Measurements from ENCODE around the gene YWHAB. TPM values are rescaled to one million over a fixed set of nuclear protein-coding genes. Genes with fewer than 3 reads are reported as not detected.

Gene YWHAB
- total RNA-seq, 4 donors from 2014 or later, result 121 to 140 (median 130) TPM

GRCh38 chr20:44849703-44850102 is 35.8 kb upstream of the YWHAB start:
- WGBS, result 85% methylated on average over 1 of the region's 1 CpG
- no peak overlapping the region for H3K27ac ChIP-seq (replicated peaks in 1 of 4)
- H3K36me3 ChIP-seq, result no peaks in the 10 kb centered on the region
- peak; percentile 7 for DNase-seq (ENCODE audit: extremely low spot score)
- intact Hi-C loops (cut with DNase I), result no loop called here
- peaks cover 0 to 5% (median 0%) of the 10 kb centered on the region in 4 donors for H3K27me3 ChIP-seq
- H3K9me3 ChIP-seq, result no peaks in the 10 kb centered on the region
- TF ChIP-seq POLR2AphosphoS5 (IDR thresholded peaks at IDR 0.05), result no peak
- TF ChIP-seq POLR2A (IDR thresholded peaks at IDR 0.05; ENCODE audit: low read depth), result no peak
- TF ChIP-seq, protein P1, sequence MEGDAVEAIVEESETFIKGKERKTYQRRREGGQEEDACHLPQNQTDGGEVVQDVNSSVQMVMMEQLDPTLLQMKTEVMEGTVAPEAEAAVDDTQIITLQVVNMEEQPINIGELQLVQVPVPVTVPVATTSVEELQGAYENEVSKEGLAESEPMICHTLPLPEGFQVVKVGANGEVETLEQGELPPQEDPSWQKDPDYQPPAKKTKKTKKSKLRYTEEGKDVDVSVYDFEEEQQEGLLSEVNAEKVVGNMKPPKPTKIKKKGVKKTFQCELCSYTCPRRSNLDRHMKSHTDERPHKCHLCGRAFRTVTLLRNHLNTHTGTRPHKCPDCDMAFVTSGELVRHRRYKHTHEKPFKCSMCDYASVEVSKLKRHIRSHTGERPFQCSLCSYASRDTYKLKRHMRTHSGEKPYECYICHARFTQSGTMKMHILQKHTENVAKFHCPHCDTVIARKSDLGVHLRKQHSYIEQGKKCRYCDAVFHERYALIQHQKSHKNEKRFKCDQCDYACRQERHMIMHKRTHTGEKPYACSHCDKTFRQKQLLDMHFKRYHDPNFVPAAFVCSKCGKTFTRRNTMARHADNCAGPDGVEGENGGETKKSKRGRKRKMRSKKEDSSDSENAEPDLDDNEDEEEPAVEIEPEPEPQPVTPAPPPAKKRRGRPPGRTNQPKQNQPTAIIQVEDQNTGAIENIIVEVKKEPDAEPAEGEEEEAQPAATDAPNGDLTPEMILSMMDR (IDR thresholded peaks at IDR 0.05), result no peak
- H3K4me3 ChIP-seq, result no peak overlapping the region
- H3K4me1 ChIP-seq, result no peaks in the 10 kb centered on the region

DNA sequence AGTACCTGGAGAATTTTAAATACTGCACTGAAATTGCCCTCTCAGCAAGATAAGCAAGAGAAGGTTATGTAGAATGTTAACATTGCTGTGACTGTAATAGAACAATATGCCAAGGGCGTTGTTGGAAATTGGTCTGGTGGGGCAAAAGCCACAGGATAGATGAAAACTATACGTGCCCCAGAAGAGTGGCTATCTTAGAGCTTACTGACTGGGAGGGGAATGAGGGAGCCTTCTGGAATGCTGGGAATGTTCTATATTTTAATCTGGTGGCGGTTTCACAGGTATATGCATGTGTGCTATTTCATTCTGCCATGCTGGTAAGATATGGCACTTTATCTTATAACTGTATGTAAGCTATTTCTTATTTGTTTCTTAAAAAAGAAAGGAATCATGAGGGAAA is 35.2 kb upstream of the YWHAB start:
- H3K27me3 ChIP-seq, result peaks cover 0 to 3% (median 0%) of the 10 kb centered on the region in 4 donors
- DNase-seq (ENCODE audit: extremely low spot score), result peak; percentile 53
- TF ChIP-seq POLR2A (IDR thresholded peaks at IDR 0.05; ENCODE audit: low read depth) (no peak), POLR2AphosphoS5 (IDR thresholded peaks at IDR 0.05) (no peak), EP300 (IDR thresholded peaks at IDR 0.05) (no peak)
- TF ChIP-seq, protein P1 (IDR thresholded peaks at IDR 0.05), result no peak
- no peak overlapping the region for H3K27ac ChIP-seq (replicated peaks in 1 of 4)
- no peak overlapping the region for H3K4me3 ChIP-seq
- H3K4me1 ChIP-seq, result no peaks in the 10 kb centered on the region
- no peaks in the 10 kb centered on the region for H3K9me3 ChIP-seq
- H3K36me3 ChIP-seq, result no peaks in the 10 kb centered on the region
- intact Hi-C loops (cut with DNase I), result no loop called here
- 79% methylated on average over 3 of the region's 3 CpGs for WGBS

DNA sequence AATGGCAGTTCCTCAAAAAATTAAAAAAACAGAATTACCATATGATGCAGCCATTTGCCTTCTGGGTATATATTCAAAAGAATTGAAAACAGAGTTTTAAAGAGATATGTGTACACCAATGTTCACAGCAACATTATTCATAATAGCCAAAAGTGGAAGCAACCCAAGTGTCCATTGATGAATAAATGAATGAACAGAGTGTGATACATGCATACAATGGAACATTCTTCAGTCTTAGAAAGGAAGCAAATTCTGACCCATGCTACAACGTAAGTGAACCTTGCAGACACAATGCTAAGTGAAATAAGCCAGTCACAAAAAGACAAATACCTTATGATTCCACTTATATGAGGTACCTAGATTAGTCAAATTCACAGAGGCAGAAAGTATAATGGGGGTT is 34.7 kb upstream of the YWHAB start:
- intact Hi-C loops (cut with DNase I), result no loop called here
- Histone ChIP-seq H3K4me3 (no peak overlapping the region), H3K9me3 (no peaks in the 10 kb centered on the region), H3K4me1 (no peaks in the 10 kb centered on the region), H3K27me3 (no peaks in the 10 kb centered on the region), H3K27ac (replicated peaks in 1 of 4) (no peak overlapping the region), H3K36me3 (no peaks in the 10 kb centered on the region)
- 78% methylated on average over 1 of the region's 1 CpG for WGBS
- DNase-seq (ENCODE audit: extremely low spot score), result peak; percentile 60
- TF ChIP-seq, protein P1 (IDR thresholded peaks at IDR 0.05), result no peak
- no peak for TF ChIP-seq POLR2AphosphoS5 (IDR thresholded peaks at IDR 0.05)
- no peak for TF ChIP-seq POLR2A (IDR thresholded peaks at IDR 0.05; ENCODE audit: low read depth)
- TF ChIP-seq EP300 (IDR thresholded peaks at IDR 0.05), result no peak

DNA sequence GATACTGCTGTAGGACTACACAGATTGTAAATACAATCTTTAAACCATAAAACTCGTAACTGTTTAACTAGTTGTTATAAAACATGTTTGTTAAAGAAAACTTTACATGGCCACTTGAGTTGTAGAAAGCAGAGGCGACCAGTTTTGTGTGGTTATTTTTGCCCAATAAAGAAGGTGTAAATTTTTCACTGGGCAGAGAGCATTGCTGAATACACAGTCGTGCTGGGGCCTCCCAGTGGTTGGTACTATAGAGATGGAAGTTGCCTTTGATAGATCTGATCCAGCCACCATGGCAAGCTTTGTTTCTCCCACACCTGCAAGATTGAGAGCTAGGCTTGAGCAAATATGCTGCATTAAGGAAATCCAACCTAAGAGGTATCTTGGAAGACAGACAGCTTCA is 34.0 kb upstream of the YWHAB start:
- peak; percentile 19 for DNase-seq (ENCODE audit: extremely low spot score)
- Histone ChIP-seq H3K9me3 (no peaks in the 10 kb centered on the region), H3K27me3 (no peaks in the 10 kb centered on the region), H3K36me3 (no peaks in the 10 kb centered on the region), H3K27ac (replicated peaks in 1 of 4) (no peak overlapping the region), H3K4me1 (peaks cover 0 to 5% (median 0%) of the 10 kb centered on the region in 4 donors), H3K4me3 (no peak overlapping the region)
- intact Hi-C loops (cut with DNase I), result no loop called here
- TF ChIP-seq POLR2A (IDR thresholded peaks at IDR 0.05; ENCODE audit: low read depth), result no peak
- TF ChIP-seq, protein P1 (IDR thresholded peaks at IDR 0.05), result no peak
- TF ChIP-seq EP300 (IDR thresholded peaks at IDR 0.05), result no peak
- TF ChIP-seq POLR2AphosphoS5 (IDR thresholded peaks at IDR 0.05), result no peak
- 63% methylated on average over 3 of the region's 3 CpGs for WGBS

- Histone ChIP-seq H3K36me3 (no peaks in the 10 kb centered on the region), H3K27ac (replicated peaks in 1 of 4) (no peak overlapping the region), H3K4me3 (no peak overlapping the region), H3K27me3 (no peaks in the 10 kb centered on the region), H3K9me3 (no peaks in the 10 kb centered on the region), H3K4me1 (peaks cover 0 to 33% (median 19%) of the 10 kb centered on the region in 4 donors)
- 58% methylated on average over 2 of the region's 2 CpGs for whole genome bisulfite sequencing
- intact Hi-C loops (cut with DNase I), result no loop called here
- TF ChIP-seq, protein P1 (IDR thresholded peaks at IDR 0.05), result no peak
- no peak for TF ChIP-seq EP300 (IDR thresholded peaks at IDR 0.05)
- TF ChIP-seq POLR2AphosphoS5 (IDR thresholded peaks at IDR 0.05), result no peak
- no peak for TF ChIP-seq POLR2A (IDR thresholded peaks at IDR 0.05; ENCODE audit: low read depth)
- DNase-seq (ENCODE audit: extremely low spot score), result peak; percentile 2
Observed at GRCh38 chr20:44856442-44856841, 29.1 kb upstream of the YWHAB start.

Data from esophagus muscularis mucosa (tissue), 4 donors.